SK-N-SH treated with all-trans-retinoic acid at 6 μM for 48 hours (cell line): ENCODE measurements around the gene MYO5B.

Experiments
- BACH2 ChIP-seq: fragments of 250-450 bp; sonication (Bioruptor Pico); IDR thresholded peaks from 2 replicates; pipeline ENCODE4 v1.9.0; 2021; ENCODE audit warnings: mild to moderate bottlenecking, borderline replicate concordance
- CSDC2 ChIP-seq: fragments of 250-450 bp; sonication (Bioruptor Pico); IDR thresholded peaks from 2 replicates; pipeline ENCODE4 v1.5.0; 2020; ENCODE audit warnings: mild to moderate bottlenecking, moderate library complexity
- ISL1 ChIP-seq: fragments of 250-450 bp; sonication (Bioruptor Pico); IDR thresholded peaks from 2 replicates; pipeline ENCODE4 v2.1.2; 2022; ENCODE audit warnings: mild to moderate bottlenecking, moderate library complexity
- TOX ChIP-seq: fragments of 250-450 bp; sonication (Bioruptor Pico); IDR thresholded peaks from 2 replicates; pipeline ENCODE4 v1.8.0; 2021; ENCODE audit warnings: mild to moderate bottlenecking, moderate library complexity, borderline replicate concordance

GRCh38 chr18:49988101-49988500, 206.8 kb downstream of the MYO5B start:
- TF ChIP-seq BACH2 (CRISPR knock-in tag) (no peak), CSDC2 (CRISPR knock-in tag) (no peak), ISL1 (CRISPR knock-in tag) (no peak), TOX (CRISPR knock-in tag) (no peak)
